DOHH2 (cell line): Measurements from ENCODE around the gene CEP112.

Experiments used
- H3F3A ChIP-seq: fragments of 200-600 bp; sonication (generic), shearing (Covaris generic); 2 replicates; pipeline ENCODE4 v1.6.0; 2016; ENCODE audit warnings: antibody characterized with exemption, mild to moderate bottlenecking; ENCODE audit not compliant: control insufficient read depth, insufficient read depth
- H3K27ac ChIP-seq: fragments of 200-600 bp; sonication (generic); 2 replicates; pipeline ENCODE4 v1.5.1; 2014; ENCODE audit warnings: low read depth, mild to moderate bottlenecking, low read length, moderate library complexity
- H3K27me3 ChIP-seq: fragments of 200-600 bp; sonication (generic); 2 replicates; pipeline ENCODE4 v1.6.1; 2014; ENCODE audit warnings: mild to moderate bottlenecking, low read length, mixed read lengths; ENCODE audit not compliant: control insufficient read depth
- H3K36me3 ChIP-seq: fragments of 200-600 bp; sonication (generic); 2 replicates; pipeline ENCODE4 v1.6.1; 2014; ENCODE audit warnings: mild to moderate bottlenecking, low read length, moderate library complexity, mixed read lengths; ENCODE audit not compliant: control insufficient read depth
- H3K4me1 ChIP-seq: fragments of 200-600 bp; sonication (generic); 2 replicates; pipeline ENCODE4 v1.6.1; 2014; ENCODE audit warnings: mild to moderate bottlenecking, low read length, mixed read lengths; ENCODE audit not compliant: control insufficient read depth
- H3K4me2 ChIP-seq: fragments of 200-600 bp; sonication (generic); 2 replicates; pipeline ENCODE4 v1.6.0; 2014; ENCODE audit warnings: mild to moderate bottlenecking, low read length, moderate library complexity
- H3K4me3 ChIP-seq: fragments of 200-600 bp; sonication (generic); 2 replicates; pipeline ENCODE4 v1.5.1; 2014; ENCODE audit warnings: mild to moderate bottlenecking, low read length, mixed read lengths
- H3K79me2 ChIP-seq: fragments of 200-600 bp; sonication (generic); 2 replicates; pipeline ENCODE4 v1.6.1; 2014; ENCODE audit warnings: mild to moderate bottlenecking, low read length, mixed read lengths; ENCODE audit not compliant: control insufficient read depth
- H3K9me2 ChIP-seq: fragments of 200-600 bp; sonication (generic); replicated peaks from 2 replicates; pipeline ENCODE4 v1.6.1; 2014; ENCODE audit warnings: mild to moderate bottlenecking, low read length, mixed read lengths; ENCODE audit not compliant: control insufficient read depth
- H3K9me3 ChIP-seq: fragments of 200-600 bp; sonication (generic); 2 replicates; pipeline ENCODE4 v1.6.1; 2014; ENCODE audit warnings: antibody characterized with exemption, low read length, mixed read lengths; ENCODE audit not compliant: control insufficient read depth, insufficient read depth
- H4K20me1 ChIP-seq: fragments of 200-600 bp; sonication (generic); 2 replicates; pipeline ENCODE4 v1.6.0; 2014; ENCODE audit warnings: low read depth, mild to moderate bottlenecking, antibody characterized with exemption, low read length, moderate library complexity; ENCODE audit not compliant: control insufficient read depth, insufficient read depth
- EZH2phosphoT487 ChIP-seq: fragments of 200-600 bp; sonication (generic); IDR thresholded peaks from 2 replicates; pipeline ENCODE4 v1.6.1; 2017; ENCODE audit warnings: borderline replicate concordance, mild to moderate bottlenecking, antibody characterized with exemption, low read length, moderate library complexity, mixed read lengths
- TF ChIP-seq, protein P1 (sequence below): fragments of 200-600 bp; sonication (generic); IDR thresholded peaks from one replicate; pipeline ENCODE4 v1.5.1; 2014; ENCODE audit warnings: antibody characterized with exemption, mild to moderate bottlenecking, low read depth, low read length; ENCODE audit not compliant: poor library complexity, severe bottlenecking

Gene CEP112

DNA sequence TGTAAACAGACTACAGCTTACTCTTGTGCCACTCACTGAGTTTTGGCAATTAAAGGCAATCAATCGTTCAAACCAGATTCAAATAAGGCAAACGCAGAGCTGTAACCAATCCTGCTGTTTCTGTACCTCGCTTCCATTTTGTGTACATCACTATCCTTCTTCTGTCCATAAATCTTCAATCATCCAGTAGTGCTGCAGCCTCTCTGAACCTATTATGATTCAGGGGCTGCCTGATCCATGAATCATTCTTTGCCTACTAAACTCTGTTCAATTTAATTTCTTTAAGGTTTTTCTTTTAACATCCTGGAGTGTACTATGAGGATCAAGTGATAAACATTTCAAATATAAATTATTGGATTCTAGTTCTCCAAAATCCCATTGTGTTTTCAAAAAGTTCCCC lies 93.9 kb downstream of the CEP112 start:
- H3K9me2 ChIP-seq: no peaks in the 10 kb centered on the region
- H3K36me3 ChIP-seq: no peaks in the 10 kb centered on the region
- H3K4me1 ChIP-seq: no peaks in the 10 kb centered on the region
- H3F3A ChIP-seq: no peaks in the 10 kb centered on the region
- no peaks in the 10 kb centered on the region for H3K9me3 ChIP-seq
- no peak overlapping the region for H3K4me2 ChIP-seq
- no peaks in the 10 kb centered on the region for H4K20me1 ChIP-seq
- H3K79me2 ChIP-seq: no peaks in the 10 kb centered on the region
- H3K27me3 ChIP-seq: no peaks in the 10 kb centered on the region
- TF ChIP-seq, protein P1, sequence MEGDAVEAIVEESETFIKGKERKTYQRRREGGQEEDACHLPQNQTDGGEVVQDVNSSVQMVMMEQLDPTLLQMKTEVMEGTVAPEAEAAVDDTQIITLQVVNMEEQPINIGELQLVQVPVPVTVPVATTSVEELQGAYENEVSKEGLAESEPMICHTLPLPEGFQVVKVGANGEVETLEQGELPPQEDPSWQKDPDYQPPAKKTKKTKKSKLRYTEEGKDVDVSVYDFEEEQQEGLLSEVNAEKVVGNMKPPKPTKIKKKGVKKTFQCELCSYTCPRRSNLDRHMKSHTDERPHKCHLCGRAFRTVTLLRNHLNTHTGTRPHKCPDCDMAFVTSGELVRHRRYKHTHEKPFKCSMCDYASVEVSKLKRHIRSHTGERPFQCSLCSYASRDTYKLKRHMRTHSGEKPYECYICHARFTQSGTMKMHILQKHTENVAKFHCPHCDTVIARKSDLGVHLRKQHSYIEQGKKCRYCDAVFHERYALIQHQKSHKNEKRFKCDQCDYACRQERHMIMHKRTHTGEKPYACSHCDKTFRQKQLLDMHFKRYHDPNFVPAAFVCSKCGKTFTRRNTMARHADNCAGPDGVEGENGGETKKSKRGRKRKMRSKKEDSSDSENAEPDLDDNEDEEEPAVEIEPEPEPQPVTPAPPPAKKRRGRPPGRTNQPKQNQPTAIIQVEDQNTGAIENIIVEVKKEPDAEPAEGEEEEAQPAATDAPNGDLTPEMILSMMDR: no peak
- no peak for TF ChIP-seq EZH2phosphoT487
- no peak overlapping the region for H3K4me3 ChIP-seq
- no peak overlapping the region for H3K27ac ChIP-seq

DNA sequence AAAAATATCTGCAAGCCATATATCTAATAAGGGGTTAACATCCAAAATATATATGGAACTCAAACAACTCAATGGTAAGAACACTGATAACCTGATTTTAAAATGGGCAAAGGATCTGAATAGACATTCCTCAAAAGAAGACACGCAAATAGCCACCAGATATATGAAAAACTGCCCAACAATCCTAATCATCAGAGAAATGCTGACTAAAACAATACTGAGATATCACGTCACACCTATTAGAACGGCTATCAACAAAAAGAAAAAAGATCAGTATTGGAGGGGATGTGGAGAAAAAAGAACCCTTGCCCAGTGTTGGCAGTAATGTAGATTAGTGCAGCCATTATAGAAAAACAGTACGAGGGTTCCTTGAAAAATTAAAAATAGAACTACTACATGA lies 97.2 kb downstream of the CEP112 start:
- Histone ChIP-seq H3F3A (no peaks in the 10 kb centered on the region), H4K20me1 (no peaks in the 10 kb centered on the region), H3K4me1 (no peaks in the 10 kb centered on the region), H3K36me3 (no peaks in the 10 kb centered on the region), H3K4me2 (no peak overlapping the region), H3K9me3 (no peaks in the 10 kb centered on the region), H3K79me2 (no peaks in the 10 kb centered on the region), H3K27me3 (no peaks in the 10 kb centered on the region), H3K4me3 (no peak overlapping the region), H3K27ac (no peak overlapping the region), H3K9me2 (no peaks in the 10 kb centered on the region)
- TF ChIP-seq, protein P1: no peak
- TF ChIP-seq EZH2phosphoT487: no peak

DNA sequence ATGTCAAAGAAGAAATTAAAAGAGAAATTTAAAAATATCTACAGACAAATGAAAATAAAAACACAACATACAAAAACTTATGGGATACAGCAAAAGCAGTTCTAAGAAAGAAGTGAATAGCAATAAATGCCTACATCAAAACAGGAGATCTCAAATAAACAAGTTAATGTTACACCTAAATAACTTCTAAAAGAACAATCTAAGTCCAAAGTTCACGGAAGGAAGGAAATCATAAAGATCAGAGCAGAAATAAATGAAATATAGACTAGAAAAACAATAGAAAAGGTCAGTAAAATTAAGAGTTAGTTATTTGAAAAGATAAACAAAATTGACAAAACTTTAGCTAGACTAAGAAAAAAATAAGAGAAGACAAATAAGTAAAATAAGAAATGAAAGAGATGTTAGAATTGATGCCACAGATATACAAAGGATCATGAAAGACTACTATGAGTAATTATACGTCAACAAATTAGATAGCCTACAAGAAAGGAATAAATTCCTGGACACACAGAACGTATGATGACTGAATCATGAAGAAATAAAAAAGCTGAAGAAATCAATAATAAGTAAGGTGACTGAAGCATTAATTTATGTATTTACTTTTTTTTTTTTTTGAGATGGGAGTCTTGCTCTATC lies 100.4 kb downstream of the CEP112 start:
- Histone ChIP-seq H3K4me3 (no peak overlapping the region), H3K79me2 (no peaks in the 10 kb centered on the region), H3F3A (no peaks in the 10 kb centered on the region), H3K27me3 (no peaks in the 10 kb centered on the region), H3K27ac (no peak overlapping the region), H3K4me1 (no peaks in the 10 kb centered on the region), H3K36me3 (no peaks in the 10 kb centered on the region), H3K4me2 (no peak overlapping the region), H3K9me3 (peaks cover 5% of the 10 kb centered on the region; the same call in 1 of the 2 replicates), H3K9me2 (no peaks in the 10 kb centered on the region), H4K20me1 (no peaks in the 10 kb centered on the region)
- TF ChIP-seq, protein P1: no peak
- TF ChIP-seq EZH2phosphoT487: no peak
